ENCODE results near the gene OR11H1.
"Not testable (repeated sequence)": the region's sequence is repeated elsewhere in the genome, so short reads cannot be mapped to it uniquely, and the experiment has no call there.

The OR11H1 gene

GRCh38 chr22:15527892-15528291 is at the start of gene OR11H1:
OR11H1 (plus strand) TSS chr22:15528192; CDS start chr22:15528192, 0 bp downstream.
- not testable (repeated sequence) for DNase-seq

GRCh38 chr22:15509967-15510366 is 18.0 kb upstream of the OR11H1 start:
- DNase-seq, result not testable (repeated sequence)

- not testable (repeated sequence) for DNase-seq
Observed at GRCh38 chr22:15515896-15516295, 12.1 kb upstream of the OR11H1 start.

- DNase-seq, result not testable (repeated sequence)
Observed at GRCh38 chr22:15553767-15554166, 25.8 kb downstream of the OR11H1 start.

- DNase-seq, result not testable (repeated sequence)
Observed at GRCh38 chr22:15563461-15563860, 35.5 kb downstream of the OR11H1 start.

- DNase-seq, result not testable (repeated sequence)
Observed at GRCh38 chr22:15565063-15565462, 37.1 kb downstream of the OR11H1 start.
